Neural cell (in vitro differentiated cells): ENCODE data around the gene MAN2C1. TPM values are rescaled to one million over a fixed set of nuclear protein-coding genes. Genes with fewer than 3 reads are reported as not detected.

ENCODE experiments used
- H2AFZ ChIP-seq: fragments of 200-600, 300-800 bp; sonication (generic), shearing (Covaris generic); 2 replicates; pipeline ENCODE4 v1.6.0; 2014; ENCODE audit warnings: low read depth, mild to moderate bottlenecking, antibody characterized with exemption, low read length, moderate library complexity
- H3F3A ChIP-seq: fragments of 200-600 bp; shearing (Covaris generic); 2 replicates; pipeline ENCODE4 v1.6.1; 2016; ENCODE audit warnings: mild to moderate bottlenecking, moderate library complexity, mixed read lengths, antibody characterized with exemption, low read length; ENCODE audit not compliant: insufficient read depth, poor library complexity, severe bottlenecking
- H3K27ac ChIP-seq: fragments of 200-600, 300-800 bp; sonication (generic), shearing (Covaris generic); 2 replicates; pipeline ENCODE4 v1.5.1; 2014; ENCODE audit warnings: mild to moderate bottlenecking, low read length, moderate library complexity
- H3K27me3 ChIP-seq: fragments of 300-800, 200-600 bp; sonication (generic), shearing (Covaris generic); 2 replicates; pipeline ENCODE4 v1.6.0; 2014; ENCODE audit warnings: mild to moderate bottlenecking, low read depth, low read length, moderate library complexity; ENCODE audit not compliant: insufficient read depth
- H3K36me3 ChIP-seq: fragments of 300-800, 200-600 bp; sonication (generic), shearing (Covaris generic); 2 replicates; pipeline ENCODE4 v1.5.1; 2014; ENCODE audit warnings: mild to moderate bottlenecking, antibody characterized with exemption, low read length, moderate library complexity; ENCODE audit not compliant: insufficient read depth
- H3K4me2 ChIP-seq: fragments of 300-800, 200-600 bp; sonication (generic), shearing (Covaris generic); 2 replicates; pipeline ENCODE4 v1.6.0; 2014; ENCODE audit warnings: mild to moderate bottlenecking, low read length
- H3K4me3 ChIP-seq: fragments of 300-800, 200-600 bp; sonication (generic), shearing (Covaris generic); 2 replicates; pipeline ENCODE4 v1.5.1; 2014; ENCODE audit warnings: mild to moderate bottlenecking, low read length, moderate library complexity
- H3K79me2 ChIP-seq: fragments of 200-600 bp; shearing (Covaris generic); replicated peaks from 2 replicates; pipeline ENCODE4 v1.6.0; 2014; ENCODE audit warnings: mild to moderate bottlenecking, low read length, moderate library complexity; ENCODE audit not compliant: insufficient read depth
- H3K9ac ChIP-seq: fragments of 300-800, 200-600 bp; sonication (generic), shearing (Covaris generic); 2 replicates; pipeline ENCODE4 v1.6.1; 2016; ENCODE audit warnings: mild to moderate bottlenecking, low read length, mixed read lengths
- H3K9me2 ChIP-seq: fragments of 200-600 bp; shearing (Covaris generic); 2 replicates; pipeline ENCODE4 v1.6.1; 2016; ENCODE audit warnings: mild to moderate bottlenecking, low read length, mixed read lengths; ENCODE audit not compliant: insufficient read depth
- H3K9me3 ChIP-seq: fragments of 200-600, 300-800 bp; sonication (generic), shearing (Covaris generic); 2 replicates; pipeline ENCODE4 v1.6.1; 2016; ENCODE audit warnings: mild to moderate bottlenecking, mixed run types, low read length, moderate library complexity, mixed read lengths
- H4K20me1 ChIP-seq: fragments of 200-600 bp; shearing (Covaris generic); 2 replicates; pipeline ENCODE4 v1.6.1; 2016; ENCODE audit warnings: mild to moderate bottlenecking, mixed run types; ENCODE audit not compliant: insufficient read depth
- EP300 ChIP-seq: fragments of 450-650 bp; conservative IDR thresholded peaks from 2 replicates; pipeline ENCODE4 v1.6.1; 2014; ENCODE audit warnings: antibody characterized with exemption, mild to moderate bottlenecking, moderate library complexity; ENCODE audit not compliant: poor library complexity, severe bottlenecking
- EZH2 ChIP-seq: fragments of 200-600, 300-800 bp; shearing (Covaris generic), sonication (generic); IDR thresholded peaks from 2 replicates; pipeline ENCODE4 v1.6.1; 2014; ENCODE audit warnings: antibody characterized with exemption, low read length, borderline replicate concordance, mild to moderate bottlenecking; ENCODE audit not compliant: insufficient read depth, poor library complexity, severe bottlenecking
- MXI1 ChIP-seq: fragments of 450-650 bp; conservative IDR thresholded peaks from 2 replicates; pipeline ENCODE4 v1.6.1; 2014; ENCODE audit warnings: antibody characterized with exemption, mild to moderate bottlenecking; ENCODE audit not compliant: poor library complexity, severe bottlenecking
- POLR2AphosphoS5 ChIP-seq: IDR thresholded peaks from 2 replicates; pipeline ENCODE4 v1.6.1; 2012
- RAD21 ChIP-seq: fragments of 450-650 bp; conservative IDR thresholded peaks from 2 replicates; pipeline ENCODE4 v1.6.1; 2014; ENCODE audit warnings: antibody characterized with exemption, mild to moderate bottlenecking, moderate library complexity
- SMC3 ChIP-seq: fragments of 450-650 bp; conservative IDR thresholded peaks from 2 replicates; pipeline ENCODE4 v1.6.1; 2014; ENCODE audit warnings: antibody characterized with exemption, mild to moderate bottlenecking, moderate library complexity; ENCODE audit not compliant: poor library complexity
- TAF1 ChIP-seq: IDR thresholded peaks from 2 replicates; pipeline ENCODE4 v1.6.1; 2012; ENCODE audit warnings: low read depth
- polyA plus RNA-seq: library from polyadenylated mRNA; depleted of rRNA; stranded (reverse); fragments of >200 nt; gene quantifications from 2 replicates; pipeline ENCODE4 v1.2.3, GENCODE V29; 2014
- TF ChIP-seq, protein P1 (sequence below): fragments of 450-650 bp; IDR thresholded peaks from 2 replicates; pipeline ENCODE4 v1.5.1; 2014; ENCODE audit warnings: antibody characterized with exemption, mild to moderate bottlenecking, moderate library complexity; ENCODE audit not compliant: poor library complexity, severe bottlenecking
- TF ChIP-seq, protein P2 (sequence below): IDR thresholded peaks from 2 replicates; pipeline ENCODE4 v1.6.1; 2012; ENCODE audit warnings: borderline replicate concordance

Gene MAN2C1
- polyA plus RNA-seq, 1 donor from 2014 or later = 261 TPM

DNA sequence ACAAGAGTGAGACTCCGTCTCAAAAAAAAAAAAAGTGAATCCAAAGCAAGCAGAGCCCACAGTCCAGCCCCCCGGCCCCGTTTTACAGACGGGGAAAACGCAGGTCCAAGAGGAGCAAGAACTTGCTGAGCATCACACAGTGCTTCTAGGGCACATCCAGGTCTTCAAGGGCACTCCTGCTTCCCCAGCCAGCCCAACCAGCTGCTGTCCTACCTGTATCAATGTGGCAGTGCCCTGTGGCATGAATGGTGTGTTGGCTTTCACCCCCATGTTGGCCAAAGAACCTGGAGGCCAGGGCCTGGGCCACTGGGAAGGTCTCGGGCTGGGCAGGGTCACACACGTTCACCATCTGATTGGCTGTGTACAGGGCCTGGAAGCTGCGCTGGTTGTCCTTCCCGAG, 4.6 kb downstream of the MAN2C1 start:
- H4K20me1 ChIP-seq = no peaks in the 10 kb centered on the region
- no peak overlapping the region for H3K4me2 ChIP-seq
- no peak overlapping the region for H3K27ac ChIP-seq
- no peaks in the 10 kb centered on the region for H3F3A ChIP-seq
- H3K36me3 ChIP-seq = no peaks in the 10 kb centered on the region
- TF ChIP-seq, protein P1, sequence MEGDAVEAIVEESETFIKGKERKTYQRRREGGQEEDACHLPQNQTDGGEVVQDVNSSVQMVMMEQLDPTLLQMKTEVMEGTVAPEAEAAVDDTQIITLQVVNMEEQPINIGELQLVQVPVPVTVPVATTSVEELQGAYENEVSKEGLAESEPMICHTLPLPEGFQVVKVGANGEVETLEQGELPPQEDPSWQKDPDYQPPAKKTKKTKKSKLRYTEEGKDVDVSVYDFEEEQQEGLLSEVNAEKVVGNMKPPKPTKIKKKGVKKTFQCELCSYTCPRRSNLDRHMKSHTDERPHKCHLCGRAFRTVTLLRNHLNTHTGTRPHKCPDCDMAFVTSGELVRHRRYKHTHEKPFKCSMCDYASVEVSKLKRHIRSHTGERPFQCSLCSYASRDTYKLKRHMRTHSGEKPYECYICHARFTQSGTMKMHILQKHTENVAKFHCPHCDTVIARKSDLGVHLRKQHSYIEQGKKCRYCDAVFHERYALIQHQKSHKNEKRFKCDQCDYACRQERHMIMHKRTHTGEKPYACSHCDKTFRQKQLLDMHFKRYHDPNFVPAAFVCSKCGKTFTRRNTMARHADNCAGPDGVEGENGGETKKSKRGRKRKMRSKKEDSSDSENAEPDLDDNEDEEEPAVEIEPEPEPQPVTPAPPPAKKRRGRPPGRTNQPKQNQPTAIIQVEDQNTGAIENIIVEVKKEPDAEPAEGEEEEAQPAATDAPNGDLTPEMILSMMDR = no peak
- TF ChIP-seq EP300 (no peak), TAF1 (no peak), SMC3 (no peak), POLR2AphosphoS5 (no peak), MXI1 (no peak), EZH2 (no peak), RAD21 (no peak)
- TF ChIP-seq, protein P2, sequence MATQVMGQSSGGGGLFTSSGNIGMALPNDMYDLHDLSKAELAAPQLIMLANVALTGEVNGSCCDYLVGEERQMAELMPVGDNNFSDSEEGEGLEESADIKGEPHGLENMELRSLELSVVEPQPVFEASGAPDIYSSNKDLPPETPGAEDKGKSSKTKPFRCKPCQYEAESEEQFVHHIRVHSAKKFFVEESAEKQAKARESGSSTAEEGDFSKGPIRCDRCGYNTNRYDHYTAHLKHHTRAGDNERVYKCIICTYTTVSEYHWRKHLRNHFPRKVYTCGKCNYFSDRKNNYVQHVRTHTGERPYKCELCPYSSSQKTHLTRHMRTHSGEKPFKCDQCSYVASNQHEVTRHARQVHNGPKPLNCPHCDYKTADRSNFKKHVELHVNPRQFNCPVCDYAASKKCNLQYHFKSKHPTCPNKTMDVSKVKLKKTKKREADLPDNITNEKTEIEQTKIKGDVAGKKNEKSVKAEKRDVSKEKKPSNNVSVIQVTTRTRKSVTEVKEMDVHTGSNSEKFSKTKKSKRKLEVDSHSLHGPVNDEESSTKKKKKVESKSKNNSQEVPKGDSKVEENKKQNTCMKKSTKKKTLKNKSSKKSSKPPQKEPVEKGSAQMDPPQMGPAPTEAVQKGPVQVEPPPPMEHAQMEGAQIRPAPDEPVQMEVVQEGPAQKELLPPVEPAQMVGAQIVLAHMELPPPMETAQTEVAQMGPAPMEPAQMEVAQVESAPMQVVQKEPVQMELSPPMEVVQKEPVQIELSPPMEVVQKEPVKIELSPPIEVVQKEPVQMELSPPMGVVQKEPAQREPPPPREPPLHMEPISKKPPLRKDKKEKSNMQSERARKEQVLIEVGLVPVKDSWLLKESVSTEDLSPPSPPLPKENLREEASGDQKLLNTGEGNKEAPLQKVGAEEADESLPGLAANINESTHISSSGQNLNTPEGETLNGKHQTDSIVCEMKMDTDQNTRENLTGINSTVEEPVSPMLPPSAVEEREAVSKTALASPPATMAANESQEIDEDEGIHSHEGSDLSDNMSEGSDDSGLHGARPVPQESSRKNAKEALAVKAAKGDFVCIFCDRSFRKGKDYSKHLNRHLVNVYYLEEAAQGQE = no peak
- no peak overlapping the region for H3K9ac ChIP-seq
- H3K27me3 ChIP-seq = no peaks in the 10 kb centered on the region
- no peak overlapping the region for H2AFZ ChIP-seq
- H3K4me3 ChIP-seq = no peak overlapping the region
- no peaks in the 10 kb centered on the region for H3K9me2 ChIP-seq
- H3K9me3 ChIP-seq = no peaks in the 10 kb centered on the region
- H3K79me2 ChIP-seq = no peaks in the 10 kb centered on the region

DNA sequence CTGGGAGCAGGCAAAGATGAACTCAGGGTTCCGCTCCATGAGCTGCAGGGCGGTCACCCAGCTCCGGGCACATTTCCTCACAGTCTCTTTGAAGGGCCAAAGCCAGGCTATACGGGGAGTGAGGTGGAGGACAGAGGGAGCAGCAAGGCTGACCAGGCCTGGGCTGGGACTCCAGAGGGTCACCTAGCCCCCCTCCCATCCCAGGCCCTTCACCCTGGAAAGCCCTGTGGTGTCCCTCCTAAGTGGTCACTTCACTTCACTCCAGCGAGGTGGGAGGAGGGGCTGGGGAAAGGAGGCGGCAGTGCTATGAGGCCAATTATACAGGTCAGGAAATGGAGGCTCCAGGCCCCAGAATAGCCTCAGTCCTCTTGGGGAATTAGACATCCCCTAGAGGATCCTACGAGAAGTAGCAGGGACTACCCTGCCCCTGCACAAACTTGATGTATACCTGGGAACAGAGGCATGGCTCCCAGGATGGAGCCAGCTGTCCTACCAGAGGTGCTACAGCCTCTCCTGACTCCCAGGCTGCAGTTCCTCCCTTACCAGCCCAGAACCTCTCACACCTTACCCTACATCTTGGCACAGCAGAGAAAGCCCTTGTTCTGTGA, 5.7 kb downstream of the MAN2C1 start:
- no peaks in the 10 kb centered on the region for H4K20me1 ChIP-seq
- H3K36me3 ChIP-seq = no peaks in the 10 kb centered on the region
- no peaks in the 10 kb centered on the region for H3K9me2 ChIP-seq
- H3K4me2 ChIP-seq = no peak overlapping the region
- H2AFZ ChIP-seq = no peak overlapping the region
- H3K4me3 ChIP-seq = no peak overlapping the region
- no peaks in the 10 kb centered on the region for H3K79me2 ChIP-seq
- no peak overlapping the region for H3K9ac ChIP-seq
- H3F3A ChIP-seq = no peaks in the 10 kb centered on the region
- no peak overlapping the region for H3K27ac ChIP-seq
- no peak for TF ChIP-seq RAD21
- TF ChIP-seq SMC3 = no peak
- TF ChIP-seq, protein P2 = no peak
- no peak for TF ChIP-seq POLR2AphosphoS5
- no peak for TF ChIP-seq TAF1
- no peak for TF ChIP-seq MXI1
- TF ChIP-seq EZH2 = no peak
- TF ChIP-seq, protein P1 = no peak
- no peak for TF ChIP-seq EP300
- H3K27me3 ChIP-seq = no peaks in the 10 kb centered on the region
- no peaks in the 10 kb centered on the region for H3K9me3 ChIP-seq
